Stimulated activated CD4-positive, alpha-beta T cell treated with anti-CD3 and anti-CD28 coated beads, Interleukin-2, amount 100 ng/mL, for 48 hours (primary cell): Measurements from ENCODE around the gene PAQR6.

Source experiments
- DNase-seq, 2 donors: peaks; one replicate each; pipeline ENCODE4 v3.0.0-alpha.2; 2020

The PAQR6 gene

GRCh38 chr1:156247460-156248322 lies at the start of gene PAQR6:
Gene PAQR6, minus strand, starts transcription at chr1:156248056. Its CDS starts 1,325 bp downstream, at chr1:156246731.
- no peak for DNase-seq

GRCh38 chr1:156295391-156295947 lies 47.6 kb upstream of the PAQR6 start, which contains the start of gene GLMP:
Gene GLMP, minus strand, starts transcription at chr1:156295679. Its CDS starts 34 bp downstream, at chr1:156295645.
- peak; percentile 33 to 50 for DNase-seq

- no peak for DNase-seq
Measured at GRCh38 chr1:156293895-156294294, 46.0 kb upstream of the PAQR6 start.

GRCh38 chr1:156293098-156293434 lies 45.2 kb upstream of the PAQR6 start:
- DNase-seq, result no peak

- no peak for DNase-seq
Measured at GRCh38 chr1:156291226-156292061, 43.6 kb upstream of the PAQR6 start.

GRCh38 chr1:156289857-156290256 lies 42.0 kb upstream of the PAQR6 start:
- DNase-seq, result no peak

GRCh38 chr1:156286061-156286460 lies 38.2 kb upstream of the PAQR6 start:
- no peak for DNase-seq

GRCh38 chr1:156285437-156285836 lies 37.6 kb upstream of the PAQR6 start:
- no peak for DNase-seq

- DNase-seq, result no peak
Measured at GRCh38 chr1:156284757-156285156, 36.9 kb upstream of the PAQR6 start.

GRCh38 chr1:156284112-156284511 lies 36.3 kb upstream of the PAQR6 start, which contains the start of gene TMEM79:
Gene TMEM79, plus strand, starts transcription at chr1:156284325. Its CDS starts 902 bp downstream, at chr1:156285227.
- DNase-seq, result no peak

GRCh38 chr1:156283521-156283920 lies 35.7 kb upstream of the PAQR6 start:
- no peak for DNase-seq

- peak; percentile 90 to 94 for DNase-seq
Measured at GRCh38 chr1:156282479-156283222, 34.8 kb upstream of the PAQR6 start, which contains the start of gene SMG5. Gene SMG5, minus strand, starts transcription at chr1:156282825. Its CDS starts 145 bp downstream, at chr1:156282680.

- DNase-seq, result peak in 1 of 2 donors; percentile 16
Measured at GRCh38 chr1:156281693-156282478, 34.0 kb upstream of the PAQR6 start.

GRCh38 chr1:156281281-156281680 lies 33.4 kb upstream of the PAQR6 start:
- DNase-seq, result peak; percentile 28 to 52

- no peak for DNase-seq
Measured at GRCh38 chr1:156279837-156280236, 32.0 kb upstream of the PAQR6 start.

GRCh38 chr1:156276966-156277381 lies 29.1 kb upstream of the PAQR6 start:
- DNase-seq, result no peak

GRCh38 chr1:156276532-156276931 lies 28.7 kb upstream of the PAQR6 start:
- DNase-seq, result no peak

GRCh38 chr1:156270314-156270713 lies 22.5 kb upstream of the PAQR6 start:
- DNase-seq, result no peak

GRCh38 chr1:156268336-156268735 lies 20.5 kb upstream of the PAQR6 start:
- no peak for DNase-seq

GRCh38 chr1:156266051-156266450 lies 18.2 kb upstream of the PAQR6 start:
- DNase-seq, result no peak

- no peak for DNase-seq
Measured at GRCh38 chr1:156263288-156263655, 15.4 kb upstream of the PAQR6 start.
